Neural progenitor cell (in vitro differentiated cells): ENCODE results near the gene SPHKAP.

Experiments used
- EZH2 ChIP-seq: fragments of 200-600 bp; sonication (generic); IDR thresholded peaks from 2 replicates; pipeline ENCODE4 v1.6.1; 2017; ENCODE audit warnings: antibody characterized with exemption, mild to moderate bottlenecking, moderate library complexity
- TF ChIP-seq, protein P1 (sequence below): fragments of 200-600 bp; sonication (generic); IDR thresholded peaks from 2 replicates; pipeline ENCODE4 v1.5.1; 2017; ENCODE audit warnings: antibody characterized with exemption, mild to moderate bottlenecking

DNA sequence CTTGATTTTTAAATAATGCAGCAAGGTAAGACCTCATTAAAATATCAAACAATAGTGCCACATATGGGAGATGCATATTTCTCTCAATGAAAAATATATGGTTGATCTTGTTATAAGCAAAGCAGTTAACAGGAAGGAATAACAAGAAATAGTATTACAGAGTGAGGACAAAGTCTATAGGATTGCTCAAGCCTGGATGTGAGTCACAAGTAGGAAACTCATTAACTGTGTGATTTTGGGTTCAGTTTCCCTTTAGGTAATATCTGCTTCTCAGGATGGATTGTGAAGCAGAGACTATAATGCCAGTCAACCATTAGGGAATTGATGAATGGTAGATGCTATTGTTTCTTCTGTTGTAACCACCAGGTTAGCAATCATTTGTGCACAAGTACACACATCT is 42.9 kb upstream of the SPHKAP start:
- TF ChIP-seq, protein P1, sequence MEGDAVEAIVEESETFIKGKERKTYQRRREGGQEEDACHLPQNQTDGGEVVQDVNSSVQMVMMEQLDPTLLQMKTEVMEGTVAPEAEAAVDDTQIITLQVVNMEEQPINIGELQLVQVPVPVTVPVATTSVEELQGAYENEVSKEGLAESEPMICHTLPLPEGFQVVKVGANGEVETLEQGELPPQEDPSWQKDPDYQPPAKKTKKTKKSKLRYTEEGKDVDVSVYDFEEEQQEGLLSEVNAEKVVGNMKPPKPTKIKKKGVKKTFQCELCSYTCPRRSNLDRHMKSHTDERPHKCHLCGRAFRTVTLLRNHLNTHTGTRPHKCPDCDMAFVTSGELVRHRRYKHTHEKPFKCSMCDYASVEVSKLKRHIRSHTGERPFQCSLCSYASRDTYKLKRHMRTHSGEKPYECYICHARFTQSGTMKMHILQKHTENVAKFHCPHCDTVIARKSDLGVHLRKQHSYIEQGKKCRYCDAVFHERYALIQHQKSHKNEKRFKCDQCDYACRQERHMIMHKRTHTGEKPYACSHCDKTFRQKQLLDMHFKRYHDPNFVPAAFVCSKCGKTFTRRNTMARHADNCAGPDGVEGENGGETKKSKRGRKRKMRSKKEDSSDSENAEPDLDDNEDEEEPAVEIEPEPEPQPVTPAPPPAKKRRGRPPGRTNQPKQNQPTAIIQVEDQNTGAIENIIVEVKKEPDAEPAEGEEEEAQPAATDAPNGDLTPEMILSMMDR, result no peak
- TF ChIP-seq EZH2, result no peak
